Neural progenitor cell (in vitro differentiated cells): Measurements from ENCODE around the gene ARHGEF26. TPM values are rescaled to one million over a fixed set of nuclear protein-coding genes. Genes with fewer than 3 reads are reported as not detected.

Experiments
- DNase-seq: peaks from one replicate; pipeline ENCODE4 v3.0.0-alpha.2; 2016; ENCODE audit warnings: low spot score
- H2AFZ ChIP-seq: fragments of 200-600 bp; sonication (generic); replicated peaks from 2 replicates; pipeline ENCODE4 v1.6.1; 2016; ENCODE audit warnings: antibody characterized with exemption
- H3F3A ChIP-seq: fragments of 200-600 bp; sonication (generic); 2 replicates; pipeline ENCODE4 v1.6.1; 2016; ENCODE audit warnings: antibody characterized with exemption, low read depth
- H3K27ac ChIP-seq: fragments of 200-600 bp; sonication (generic); 2 replicates; pipeline ENCODE4 v1.5.1; 2016; ENCODE audit warnings: mild to moderate bottlenecking
- H3K27me3 ChIP-seq: fragments of 200-600 bp; sonication (generic); 2 replicates; pipeline ENCODE4 v1.6.1; 2016; ENCODE audit warnings: mild to moderate bottlenecking, moderate library complexity
- H3K36me3 ChIP-seq: fragments of 200-600 bp; sonication (generic); 2 replicates; pipeline ENCODE4 v1.5.1; 2016
- H3K4me1 ChIP-seq: fragments of 200-600 bp; sonication (generic); 2 replicates; pipeline ENCODE4 v1.6.1; 2016; ENCODE audit warnings: mixed run types
- H3K4me2 ChIP-seq: fragments of 200-600 bp; sonication (generic); 2 replicates; pipeline ENCODE4 v1.6.1; 2016
- H3K4me3 ChIP-seq: fragments of 200-600 bp; sonication (generic); 2 replicates; pipeline ENCODE4 v1.5.1; 2016
- H3K79me2 ChIP-seq: fragments of 200-600 bp; sonication (generic); 2 replicates; pipeline ENCODE4 v1.6.1; 2016; ENCODE audit warnings: low read depth
- H3K9ac ChIP-seq: fragments of 200-600 bp; sonication (generic); 2 replicates; pipeline ENCODE4 v1.6.1; 2016
- H3K9me3 ChIP-seq: fragments of 200-600 bp; sonication (generic); 2 replicates; pipeline ENCODE4 v1.5.1; 2016; ENCODE audit warnings: low read depth
- H4K20me1 ChIP-seq: fragments of 200-600 bp; sonication (generic); 2 replicates; pipeline ENCODE4 v1.6.1; 2016; ENCODE audit warnings: low read depth
- H3K27ac Mint-ChIP-seq: 3 replicates; pipeline ENCODE4 v1.8.0; 2021; ENCODE audit warnings: mixed read lengths
- H3K27me3 Mint-ChIP-seq: 2 replicates; pipeline ENCODE4 v1.8.0; 2022; ENCODE audit warnings: low read depth, mild to moderate bottlenecking, inconsistent platforms, moderate library complexity, mixed read lengths; ENCODE audit not compliant: insufficient read depth
- H3K36me3 Mint-ChIP-seq: 3 replicates; pipeline ENCODE4 v1.8.0; 2021; ENCODE audit warnings: mixed read lengths
- H3K4me1 Mint-ChIP-seq: 3 replicates; pipeline ENCODE4 v1.8.0; 2021; ENCODE audit warnings: mixed read lengths
- H3K4me3 Mint-ChIP-seq: 3 replicates; pipeline ENCODE4 v1.8.0; 2021; ENCODE audit warnings: mild to moderate bottlenecking, moderate library complexity, mixed read lengths
- H3K9me3 Mint-ChIP-seq: 3 replicates; pipeline ENCODE4 v1.8.0; 2020; ENCODE audit warnings: mixed read lengths
- EZH2 ChIP-seq: fragments of 200-600 bp; sonication (generic); IDR thresholded peaks from 2 replicates; pipeline ENCODE4 v1.6.1; 2017; ENCODE audit warnings: antibody characterized with exemption, mild to moderate bottlenecking, moderate library complexity
- EZH2phosphoT487 ChIP-seq: fragments of 200-600 bp; sonication (generic); IDR thresholded peaks from 2 replicates; pipeline ENCODE4 v1.6.1; 2017; ENCODE audit warnings: antibody characterized with exemption
- total RNA-seq: library from RNA; depleted of rRNA; stranded (reverse); fragments of >200 nt; gene quantifications from 2 replicates; pipeline ENCODE4 v1.2.3, GENCODE V29; 2015; ENCODE audit warnings: low replicate concordance
- TF ChIP-seq, protein P1 (sequence below): fragments of 200-600 bp; sonication (generic); IDR thresholded peaks from 2 replicates; pipeline ENCODE4 v1.5.1; 2017; ENCODE audit warnings: antibody characterized with exemption, mild to moderate bottlenecking

Gene ARHGEF26
- total RNA-seq, 1 donor from 2014 or later, result 14.0 TPM

- Histone ChIP-seq H3F3A (no peaks in the 10 kb centered on the region), H3K36me3 (no peaks in the 10 kb centered on the region), H3K4me1 (peaks cover 27% of the 10 kb centered on the region), H4K20me1 (peaks cover 9% of the 10 kb centered on the region), H3K27me3 (no peaks in the 10 kb centered on the region), H3K27ac (no peak overlapping the region), H3K4me3 (no peak overlapping the region), H3K9ac (no peak overlapping the region), H3K9me3 (no peaks in the 10 kb centered on the region), H3K4me2 (no peak overlapping the region), H2AFZ (no peak overlapping the region), H3K79me2 (peaks cover 17% of the 10 kb centered on the region)
- TF ChIP-seq EZH2, result no peak
- TF ChIP-seq, protein P1, sequence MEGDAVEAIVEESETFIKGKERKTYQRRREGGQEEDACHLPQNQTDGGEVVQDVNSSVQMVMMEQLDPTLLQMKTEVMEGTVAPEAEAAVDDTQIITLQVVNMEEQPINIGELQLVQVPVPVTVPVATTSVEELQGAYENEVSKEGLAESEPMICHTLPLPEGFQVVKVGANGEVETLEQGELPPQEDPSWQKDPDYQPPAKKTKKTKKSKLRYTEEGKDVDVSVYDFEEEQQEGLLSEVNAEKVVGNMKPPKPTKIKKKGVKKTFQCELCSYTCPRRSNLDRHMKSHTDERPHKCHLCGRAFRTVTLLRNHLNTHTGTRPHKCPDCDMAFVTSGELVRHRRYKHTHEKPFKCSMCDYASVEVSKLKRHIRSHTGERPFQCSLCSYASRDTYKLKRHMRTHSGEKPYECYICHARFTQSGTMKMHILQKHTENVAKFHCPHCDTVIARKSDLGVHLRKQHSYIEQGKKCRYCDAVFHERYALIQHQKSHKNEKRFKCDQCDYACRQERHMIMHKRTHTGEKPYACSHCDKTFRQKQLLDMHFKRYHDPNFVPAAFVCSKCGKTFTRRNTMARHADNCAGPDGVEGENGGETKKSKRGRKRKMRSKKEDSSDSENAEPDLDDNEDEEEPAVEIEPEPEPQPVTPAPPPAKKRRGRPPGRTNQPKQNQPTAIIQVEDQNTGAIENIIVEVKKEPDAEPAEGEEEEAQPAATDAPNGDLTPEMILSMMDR, result no peak
- TF ChIP-seq EZH2phosphoT487, result no peak
- H3K36me3 Mint-ChIP-seq, result peaks cover 30% of the 10 kb centered on the region
- no peaks in the 10 kb centered on the region for H3K9me3 Mint-ChIP-seq
- no peak overlapping the region for H3K27ac Mint-ChIP-seq
- DNase-seq, result no peak
- H3K4me1 Mint-ChIP-seq, result peaks cover 11% of the 10 kb centered on the region
- H3K4me3 Mint-ChIP-seq, result no peak overlapping the region
- H3K27me3 Mint-ChIP-seq, result no peaks in the 10 kb centered on the region
Observed at GRCh38 chr3:154129625-154130024, 8.4 kb downstream of the ARHGEF26 start.

DNA sequence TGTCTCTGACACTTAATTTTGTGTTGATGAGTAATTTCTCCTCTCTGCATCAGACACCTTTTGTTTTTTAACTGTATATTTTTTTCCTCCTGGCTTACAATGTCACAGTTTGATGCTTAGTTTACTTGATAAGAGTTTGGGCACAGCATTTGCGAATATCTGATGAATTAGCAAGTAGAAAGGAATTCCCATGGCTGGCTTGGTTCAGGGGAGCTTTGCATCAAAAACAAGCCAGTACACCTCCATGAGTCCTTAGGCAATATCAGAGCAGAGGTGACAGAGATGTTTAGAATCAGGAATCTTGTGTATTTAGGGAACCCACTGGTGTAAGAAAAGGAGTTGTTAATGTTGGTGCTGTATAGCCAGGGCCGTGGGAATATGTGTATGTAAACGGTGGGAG is 9.3 kb downstream of the ARHGEF26 start:
- peaks cover 4% of the 10 kb centered on the region for H4K20me1 ChIP-seq
- H3K36me3 Mint-ChIP-seq, result peaks cover 36% of the 10 kb centered on the region
- H3K79me2 ChIP-seq, result peaks cover 20% of the 10 kb centered on the region
- no peak overlapping the region for H3K27ac Mint-ChIP-seq
- no peak overlapping the region for H3K4me3 Mint-ChIP-seq
- peaks cover 8% of the 10 kb centered on the region for H3K4me1 Mint-ChIP-seq
- peaks cover 22% of the 10 kb centered on the region for H3K4me1 ChIP-seq
- DNase-seq, result no peak
- H3F3A ChIP-seq, result no peaks in the 10 kb centered on the region
- H3K4me3 ChIP-seq, result no peak overlapping the region
- no peak overlapping the region for H2AFZ ChIP-seq
- TF ChIP-seq, protein P1, result no peak
- no peak for TF ChIP-seq EZH2
- no peak for TF ChIP-seq EZH2phosphoT487
- H3K9ac ChIP-seq, result no peak overlapping the region
- H3K9me3 Mint-ChIP-seq, result no peaks in the 10 kb centered on the region
- H3K27me3 ChIP-seq, result no peaks in the 10 kb centered on the region
- no peak overlapping the region for H3K27ac ChIP-seq
- H3K36me3 ChIP-seq, result no peaks in the 10 kb centered on the region
- H3K4me2 ChIP-seq, result no peak overlapping the region
- H3K27me3 Mint-ChIP-seq, result no peaks in the 10 kb centered on the region
- H3K9me3 ChIP-seq, result no peaks in the 10 kb centered on the region

- H3K9me3 ChIP-seq, result no peaks in the 10 kb centered on the region
- no peaks in the 10 kb centered on the region for H3K27me3 Mint-ChIP-seq
- no peaks in the 10 kb centered on the region for H3K9me3 Mint-ChIP-seq
- no peak overlapping the region for H3K27ac Mint-ChIP-seq
- DNase-seq, result no peak
- H2AFZ ChIP-seq, result no peak overlapping the region
- no peak overlapping the region for H3K4me3 Mint-ChIP-seq
- H3K36me3 ChIP-seq, result no peaks in the 10 kb centered on the region
- no peak overlapping the region for H3K27ac ChIP-seq
- peaks cover 2% of the 10 kb centered on the region for H3K4me1 Mint-ChIP-seq
- no peak overlapping the region for H3K9ac ChIP-seq
- no peaks in the 10 kb centered on the region for H3F3A ChIP-seq
- H3K4me1 ChIP-seq, result peaks cover 22% of the 10 kb centered on the region
- no peak overlapping the region for H3K4me2 ChIP-seq
- peaks cover 30% of the 10 kb centered on the region for H3K79me2 ChIP-seq
- H4K20me1 ChIP-seq, result peaks cover 4% of the 10 kb centered on the region
- TF ChIP-seq, protein P1, result no peak
- TF ChIP-seq EZH2, result no peak
- TF ChIP-seq EZH2phosphoT487, result no peak
- peaks cover 34% of the 10 kb centered on the region for H3K36me3 Mint-ChIP-seq
- H3K4me3 ChIP-seq, result no peak overlapping the region
- no peaks in the 10 kb centered on the region for H3K27me3 ChIP-seq
Observed at GRCh38 chr3:154131830-154132229, 10.6 kb downstream of the ARHGEF26 start.
